ENCODE measurements around the gene NUP107.

DNA sequence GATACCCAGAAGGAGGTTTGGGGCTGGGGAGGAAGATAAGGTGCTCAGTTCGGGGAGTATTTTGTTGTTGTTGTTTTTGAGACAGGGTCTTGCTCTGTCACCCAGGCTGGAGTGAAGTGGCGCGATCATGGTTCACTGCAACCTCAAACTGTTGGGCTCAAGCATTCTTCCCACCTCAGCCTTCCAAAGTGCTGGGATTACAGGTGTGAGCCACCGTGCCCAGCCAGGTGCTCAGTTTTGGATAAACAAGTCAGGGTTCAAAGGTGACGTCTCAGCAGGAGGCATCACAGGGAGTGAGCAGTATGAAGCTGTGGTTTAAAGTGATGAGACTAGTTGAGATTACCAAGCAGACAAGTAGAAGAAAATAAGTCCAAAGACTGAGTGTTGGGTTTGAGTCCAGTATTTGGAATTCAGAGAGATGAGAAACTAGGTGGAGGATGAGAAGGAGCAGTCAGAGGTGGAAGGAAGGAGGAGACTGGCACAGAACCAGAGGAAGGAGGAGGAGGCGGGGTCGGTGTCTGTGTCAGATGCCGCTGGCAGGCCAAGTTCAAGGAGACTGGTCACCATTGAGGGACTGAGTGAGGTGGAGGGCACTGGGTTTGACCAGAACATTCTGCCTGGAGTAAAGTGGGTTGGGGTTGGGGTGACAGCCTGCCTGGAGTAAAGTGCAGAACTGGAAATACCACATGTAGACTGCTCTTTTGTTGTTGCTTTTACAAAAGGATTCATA lies 75.3 kb downstream of the NUP107 start:
- TF ChIP-seq, protein P1, sequence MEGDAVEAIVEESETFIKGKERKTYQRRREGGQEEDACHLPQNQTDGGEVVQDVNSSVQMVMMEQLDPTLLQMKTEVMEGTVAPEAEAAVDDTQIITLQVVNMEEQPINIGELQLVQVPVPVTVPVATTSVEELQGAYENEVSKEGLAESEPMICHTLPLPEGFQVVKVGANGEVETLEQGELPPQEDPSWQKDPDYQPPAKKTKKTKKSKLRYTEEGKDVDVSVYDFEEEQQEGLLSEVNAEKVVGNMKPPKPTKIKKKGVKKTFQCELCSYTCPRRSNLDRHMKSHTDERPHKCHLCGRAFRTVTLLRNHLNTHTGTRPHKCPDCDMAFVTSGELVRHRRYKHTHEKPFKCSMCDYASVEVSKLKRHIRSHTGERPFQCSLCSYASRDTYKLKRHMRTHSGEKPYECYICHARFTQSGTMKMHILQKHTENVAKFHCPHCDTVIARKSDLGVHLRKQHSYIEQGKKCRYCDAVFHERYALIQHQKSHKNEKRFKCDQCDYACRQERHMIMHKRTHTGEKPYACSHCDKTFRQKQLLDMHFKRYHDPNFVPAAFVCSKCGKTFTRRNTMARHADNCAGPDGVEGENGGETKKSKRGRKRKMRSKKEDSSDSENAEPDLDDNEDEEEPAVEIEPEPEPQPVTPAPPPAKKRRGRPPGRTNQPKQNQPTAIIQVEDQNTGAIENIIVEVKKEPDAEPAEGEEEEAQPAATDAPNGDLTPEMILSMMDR (IDR thresholded peaks at IDR 0.05; ENCODE audit: low read depth, low read length, poor library complexity, severe bottlenecking), result no peak
- no peak for TF ChIP-seq EZH2phosphoT487 (IDR thresholded peaks at IDR 0.05; ENCODE audit: borderline replicate concordance, low read length)

All from DOHH2 (cell line).